Activated CD8-positive, alpha-beta T cell treated with anti-CD3 and anti-CD28 coated beads for 36 hours (primary cell): Measurements from ENCODE around the gene S100A12. TPM values are rescaled to one million over a fixed set of nuclear protein-coding genes. Genes with fewer than 3 reads are reported as not detected.
"Not testable (repeated sequence)": the region's sequence is repeated elsewhere in the genome, so short reads cannot be mapped to it uniquely, and the experiment has no call there.

Source experiments
- ATAC-seq: fragments of 200-7000 bp; cut with Tn5 transposase; one replicate; pipeline ENCODE4 v1.10.0; 2021; ENCODE audit warnings: mild to moderate bottlenecking, moderate library complexity
- CTCF ChIA-PET: fragments of 350-600 bp; sonication (Branson Sonifier 250); formaldehyde crosslinking; loops from one replicate; lab custom pipeline; 2021; ENCODE audit warnings: antibody characterized with exemption; lab: Charles Lee
- POLR2A ChIA-PET: fragments of 350-600 bp; sonication (Branson Sonifier 250); formaldehyde crosslinking; loops from one replicate; lab custom pipeline; 2021; ENCODE audit warnings: antibody characterized with exemption; lab: Charles Lee
- DNase-seq: peaks from one replicate; pipeline ENCODE4 v3.0.0-alpha.2; 2020
- H3K27ac Mint-ChIP-seq: one replicate; pipeline ENCODE4 v1.8.0; 2021; ENCODE audit warnings: mild to moderate bottlenecking, mixed read lengths
- H3K27me3 Mint-ChIP-seq: one replicate; pipeline ENCODE4 v1.8.0; 2021; ENCODE audit warnings: mixed read lengths
- H3K36me3 Mint-ChIP-seq: one replicate; pipeline ENCODE4 v1.8.0; 2021; ENCODE audit warnings: low read depth, mixed read lengths
- H3K4me1 Mint-ChIP-seq: one replicate; pipeline ENCODE4 v1.8.0; 2021; ENCODE audit warnings: low read depth, mixed read lengths
- H3K4me3 Mint-ChIP-seq: one replicate; pipeline ENCODE4 v1.8.0; 2021; ENCODE audit warnings: mild to moderate bottlenecking, moderate library complexity, mixed read lengths
- H3K9me3 Mint-ChIP-seq: one replicate; pipeline ENCODE4 v1.8.0; 2021; ENCODE audit warnings: mixed read lengths
- CTCF ChIP-seq: fragments of 200-600 bp; IDR thresholded peaks from one replicate; pipeline ENCODE4 v1.8.0; 2022; ENCODE audit warnings: antibody characterized with exemption, mild to moderate bottlenecking
- intact Hi-C: fragments of 100-400 bp; cut with micrococcal nuclease; formaldehyde crosslinking; loops from one replicate; pipeline ENCODE4 v1.10.0; 2022
- total RNA-seq, 2 experiments: library from RNA; stranded (reverse); gene quantifications; one replicate each; pipeline ENCODE4 v1.2.3, GENCODE V29; 2021

The S100A12 gene
- not detected for total RNA-seq

GRCh38 chr1:153375511-153375910 lies at the start of gene S100A12:
TSS of gene S100A12 (minus strand) at chr1:153375621. CDS start at chr1:153374592, 1,029 bp downstream.
- no peaks in the 10 kb centered on the region for H3K36me3 Mint-ChIP-seq
- POLR2A ChIA-PET, result no interaction called here
- TF ChIP-seq CTCF, result no peak

GRCh38 chr1:153422450-153423068 lies 47.1 kb upstream of the S100A12 start:
- DNase-seq (peak; percentile 78), ATAC-seq (no peak)
- TF ChIP-seq CTCF, result no peak
- no peak overlapping the region for H3K27ac Mint-ChIP-seq
- POLR2A ChIA-PET, result no interaction called here
- no peaks in the 10 kb centered on the region for H3K4me1 Mint-ChIP-seq
- H3K4me3 Mint-ChIP-seq, result no peak overlapping the region
- H3K36me3 Mint-ChIP-seq, result no peaks in the 10 kb centered on the region
- no peaks in the 10 kb centered on the region for H3K9me3 Mint-ChIP-seq
- CTCF ChIA-PET, result interaction anchor here (0.9 to 1.4 kb wide), 2 partner anchors 70 to 72 kb away, joined by 4 to 5 read pairs; no protein-coding TSS in a partner anchor
- peaks cover 29% of the 10 kb centered on the region for H3K27me3 Mint-ChIP-seq
- intact Hi-C loops, result no loop called here

More at GRCh38 chr1:153375511-153375910, at the start of gene S100A12:
- H3K9me3 Mint-ChIP-seq, result no peaks in the 10 kb centered on the region
- CTCF ChIA-PET, result interaction anchor here (1.0 to 1.8 kb wide), 4 partner anchors 22 to 90 kb away, joined by 3 to 5 read pairs (median 4); no protein-coding TSS in a partner anchor
- ATAC-seq, result no peak
- intact Hi-C loops, result no loop called here
- H3K27ac Mint-ChIP-seq, result no peak within 1 kb of the TSS
- DNase-seq, result no peak
- no peak within 1 kb of the TSS for H3K4me3 Mint-ChIP-seq
- H3K27me3 Mint-ChIP-seq, result peaks cover 9% of the 10 kb centered on the region
- no peaks in the 10 kb centered on the region for H3K4me1 Mint-ChIP-seq

GRCh38 chr1:153420306-153420705 lies 44.9 kb upstream of the S100A12 start:
- DNase-seq, result no peak
- Mint-ChIP-seq H3K9me3 (no peaks in the 10 kb centered on the region), H3K36me3 (no peaks in the 10 kb centered on the region), H3K27me3 (peaks cover 31% of the 10 kb centered on the region), H3K4me3 (no peak overlapping the region), H3K27ac (no peak overlapping the region), H3K4me1 (no peaks in the 10 kb centered on the region)
- POLR2A ChIA-PET, result no interaction called here
- intact Hi-C loops, result no loop called here
- no peak for ATAC-seq
- CTCF ChIA-PET, result interaction anchor here (0.6 kb wide), 1 partner anchor 1494 kb away, joined by 3 read pairs; no protein-coding TSS in a partner anchor
- TF ChIP-seq CTCF, result no peak

DNA sequence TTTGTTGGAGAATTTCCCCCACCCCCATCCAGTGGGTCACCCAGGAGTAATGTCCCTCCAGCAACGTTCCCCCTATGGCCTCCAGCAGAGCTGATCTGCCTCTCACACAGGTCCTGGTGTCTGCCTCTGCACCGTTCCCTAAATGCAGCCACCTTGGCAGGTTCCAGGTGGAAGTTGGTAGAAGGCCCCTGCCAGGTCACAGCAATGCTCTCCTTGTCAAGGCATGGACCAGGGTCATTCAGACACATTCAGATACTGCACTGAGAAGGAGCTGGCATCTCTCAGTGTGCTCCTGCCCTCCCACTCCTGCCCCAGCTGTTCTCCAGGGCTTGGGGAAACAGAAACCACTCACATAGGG lies 44.0 kb upstream of the S100A12 start:
- intact Hi-C loops, POLR2A ChIA-PET, H3K27ac Mint-ChIP-seq, H3K36me3 Mint-ChIP-seq, ATAC-seq, CTCF ChIA-PET, H3K4me1 Mint-ChIP-seq, DNase-seq, H3K4me3 Mint-ChIP-seq, H3K9me3 Mint-ChIP-seq: not testable (repeated sequence)
- H3K27me3 Mint-ChIP-seq, result peaks cover 25% of the 10 kb centered on the region

- peaks cover 24% of the 10 kb centered on the region for H3K27me3 Mint-ChIP-seq
- H3K36me3 Mint-ChIP-seq, CTCF ChIA-PET, DNase-seq, H3K4me1 Mint-ChIP-seq, H3K27ac Mint-ChIP-seq, ATAC-seq, H3K4me3 Mint-ChIP-seq, H3K9me3 Mint-ChIP-seq, POLR2A ChIA-PET, intact Hi-C loops: not testable (repeated sequence)
These were observed 43.5 kb upstream of the S100A12 start for GRCh38 chr1:153418758-153419435.
